SU-DHL-6 (cell line): Measurements from ENCODE around the gene SGK2.
A peak's percentile ranks its signal among the peaks of the same experiment; 100 is the strongest.
"Not testable (repeated sequence)": the region's sequence is repeated elsewhere in the genome, so short reads cannot be mapped to it uniquely, and the experiment has no call there.

ENCODE experiments used
- H2AFZ ChIP-seq: fragments of 200-600 bp; sonication (generic); 2 replicates; pipeline ENCODE4 v1.6.1; 2014; ENCODE audit warnings: low read depth, mild to moderate bottlenecking, moderate library complexity, mixed read lengths, antibody characterized with exemption, low read length; ENCODE audit not compliant: severe bottlenecking
- H3F3A ChIP-seq: fragments of 200-600 bp; shearing (Covaris generic); 2 replicates; pipeline ENCODE4 v1.6.0; 2016; ENCODE audit warnings: antibody characterized with exemption, mild to moderate bottlenecking; ENCODE audit not compliant: insufficient read depth
- H3K27ac ChIP-seq: fragments of 200-600 bp; sonication (generic); 2 replicates; pipeline ENCODE4 v1.5.1; 2016; ENCODE audit warnings: low read depth, mild to moderate bottlenecking, low read length, moderate library complexity, mixed read lengths
- H3K27me3 ChIP-seq: fragments of 200-600 bp; sonication (generic), shearing (Covaris generic); 2 replicates; pipeline ENCODE4 v1.6.0; 2014; ENCODE audit warnings: mild to moderate bottlenecking, low read length
- H3K36me3 ChIP-seq: fragments of 200-600 bp; sonication (generic); 2 replicates; pipeline ENCODE4 v1.6.1; 2014; ENCODE audit warnings: mild to moderate bottlenecking, low read length, mixed read lengths
- H3K4me2 ChIP-seq: fragments of 300-600, 200-600 bp; shearing (Covaris generic), sonication (generic); 2 replicates; pipeline ENCODE4 v1.6.0; 2014; ENCODE audit warnings: low read length, low read depth, mild to moderate bottlenecking; ENCODE audit not compliant: poor library complexity, severe bottlenecking
- H3K4me3 ChIP-seq: fragments of 200-600 bp; sonication (generic); 2 replicates; pipeline ENCODE4 v1.5.1; 2014; ENCODE audit warnings: antibody characterized with exemption, low read length, mild to moderate bottlenecking, mixed read lengths; ENCODE audit not compliant: insufficient read depth, poor library complexity, severe bottlenecking
- H3K79me2 ChIP-seq: fragments of 200-600 bp; sonication (generic); 2 replicates; pipeline ENCODE4 v1.6.1; 2014; ENCODE audit warnings: mild to moderate bottlenecking, low read length, moderate library complexity; ENCODE audit not compliant: insufficient read depth
- H3K9ac ChIP-seq: fragments of 200-600 bp; sonication (generic); 2 replicates; pipeline ENCODE4 v1.7.0; 2014; ENCODE audit warnings: mild to moderate bottlenecking, low read length
- H3K9me2 ChIP-seq: fragments of 200-600 bp; sonication (generic); replicated peaks from 2 replicates; pipeline ENCODE4 v1.6.1; 2014; ENCODE audit warnings: low read length; ENCODE audit not compliant: insufficient read depth
- H3K9me3 ChIP-seq: fragments of 200-600 bp; sonication (generic); 2 replicates; pipeline ENCODE4 v1.6.1; 2014; ENCODE audit warnings: low read length, mixed read lengths; ENCODE audit not compliant: insufficient read depth
- H4K20me1 ChIP-seq: fragments of 200-600 bp; sonication (generic); 2 replicates; pipeline ENCODE4 v1.6.1; 2014; ENCODE audit warnings: low read depth, mild to moderate bottlenecking, antibody characterized with exemption, low read length, moderate library complexity, mixed read lengths
- EZH2phosphoT487 ChIP-seq: fragments of 200-600 bp; sonication (generic), shearing (Covaris generic); conservative IDR thresholded peaks from 2 replicates; pipeline ENCODE4 v1.6.1; 2018; ENCODE audit warnings: mild to moderate bottlenecking, antibody characterized with exemption, low read length, moderate library complexity, mixed read lengths
- TF ChIP-seq, protein P1 (sequence below): fragments of 200-600 bp; sonication (generic); IDR thresholded peaks from one replicate; pipeline ENCODE4 v1.5.1; 2017; ENCODE audit warnings: antibody characterized with exemption, mild to moderate bottlenecking, low read length, moderate library complexity; ENCODE audit not compliant: insufficient read depth, poor library complexity, severe bottlenecking

Gene SGK2

DNA sequence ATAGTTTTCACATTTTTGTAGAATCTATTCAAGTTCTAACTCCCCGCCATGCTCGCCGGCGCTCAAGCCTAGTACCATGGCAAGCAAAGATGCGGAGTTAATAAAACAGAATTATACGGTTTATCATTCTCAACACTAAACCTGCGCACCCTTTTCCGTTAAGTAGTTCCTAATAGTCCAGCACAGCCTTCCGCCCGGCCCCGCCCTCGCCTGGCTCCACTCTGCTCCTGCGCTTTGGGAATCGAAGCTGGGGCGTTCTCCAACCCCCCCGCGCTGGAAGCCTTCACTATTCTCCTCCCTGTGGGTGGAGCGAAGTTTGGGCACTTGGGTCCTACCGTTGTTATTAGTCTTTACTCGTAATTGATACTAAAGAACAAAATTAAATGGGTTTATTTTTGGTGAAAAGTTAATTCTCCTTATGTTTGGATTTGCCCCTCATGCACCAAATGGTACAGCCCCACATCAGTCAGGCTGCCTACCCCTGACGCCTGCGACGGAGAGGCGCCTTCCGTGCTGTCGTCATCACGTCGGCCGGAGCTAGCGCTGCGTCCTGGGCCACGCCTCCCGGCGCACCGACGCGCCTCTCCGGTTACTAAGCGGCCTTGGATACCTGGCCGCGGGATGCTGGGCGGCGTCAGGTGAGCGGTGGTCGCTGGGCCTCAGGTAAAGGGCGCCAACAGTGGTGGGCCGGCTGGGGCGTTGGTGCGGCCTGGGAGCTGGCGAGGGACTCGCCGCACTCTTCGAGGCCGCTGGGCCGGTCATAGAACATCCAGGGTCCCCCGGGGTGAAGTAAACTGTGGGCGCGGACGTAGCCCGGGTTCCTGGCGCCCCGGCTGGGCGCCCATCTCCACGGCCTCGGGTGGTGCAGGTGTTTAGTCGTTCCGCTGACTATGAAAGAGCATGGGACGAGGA is 31.8 kb downstream of the SGK2 start, which contains the start of gene IFT52:
TSS of gene IFT52 (plus strand) at position 546 of the 912 bp plus-strand sequence. CDS start 3,762 bp downstream, outside the sequence.
- Histone ChIP-seq H3K27ac (peak within 1 kb of the TSS; percentile 70), H3K36me3 (no peaks in the 10 kb centered on the region), H2AFZ (peak within 1 kb of the TSS; percentile 98), H3K4me2 (peak within 1 kb of the TSS; percentile 98), H3F3A (no peaks in the 10 kb centered on the region), H3K27me3 (no peaks in the 10 kb centered on the region), H3K9me2 (no peaks in the 10 kb centered on the region), H4K20me1 (no peaks in the 10 kb centered on the region), H3K4me3 (peak within 1 kb of the TSS; percentile 92), H3K9ac (peak within 1 kb of the TSS; percentile 72), H3K9me3 (no peaks in the 10 kb centered on the region), H3K79me2 (peaks cover 9% of the 10 kb centered on the region)
- TF ChIP-seq EZH2phosphoT487 = no peak
- TF ChIP-seq, protein P1, sequence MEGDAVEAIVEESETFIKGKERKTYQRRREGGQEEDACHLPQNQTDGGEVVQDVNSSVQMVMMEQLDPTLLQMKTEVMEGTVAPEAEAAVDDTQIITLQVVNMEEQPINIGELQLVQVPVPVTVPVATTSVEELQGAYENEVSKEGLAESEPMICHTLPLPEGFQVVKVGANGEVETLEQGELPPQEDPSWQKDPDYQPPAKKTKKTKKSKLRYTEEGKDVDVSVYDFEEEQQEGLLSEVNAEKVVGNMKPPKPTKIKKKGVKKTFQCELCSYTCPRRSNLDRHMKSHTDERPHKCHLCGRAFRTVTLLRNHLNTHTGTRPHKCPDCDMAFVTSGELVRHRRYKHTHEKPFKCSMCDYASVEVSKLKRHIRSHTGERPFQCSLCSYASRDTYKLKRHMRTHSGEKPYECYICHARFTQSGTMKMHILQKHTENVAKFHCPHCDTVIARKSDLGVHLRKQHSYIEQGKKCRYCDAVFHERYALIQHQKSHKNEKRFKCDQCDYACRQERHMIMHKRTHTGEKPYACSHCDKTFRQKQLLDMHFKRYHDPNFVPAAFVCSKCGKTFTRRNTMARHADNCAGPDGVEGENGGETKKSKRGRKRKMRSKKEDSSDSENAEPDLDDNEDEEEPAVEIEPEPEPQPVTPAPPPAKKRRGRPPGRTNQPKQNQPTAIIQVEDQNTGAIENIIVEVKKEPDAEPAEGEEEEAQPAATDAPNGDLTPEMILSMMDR = no peak

- H3K4me3 ChIP-seq, H3K9me2 ChIP-seq, H3K27ac ChIP-seq, H3K27me3 ChIP-seq, H3K9ac ChIP-seq, H3K9me3 ChIP-seq, H3F3A ChIP-seq, H3K4me2 ChIP-seq, H3K79me2 ChIP-seq, H3K36me3 ChIP-seq, H4K20me1 ChIP-seq, H2AFZ ChIP-seq: not testable (repeated sequence)
These were observed 43.1 kb downstream of the SGK2 start for GRCh38 chr20:43601960-43602359.

GRCh38 chr20:43603124-43603523 is 44.3 kb downstream of the SGK2 start:
- Histone ChIP-seq H3K27me3 (no peaks in the 10 kb centered on the region), H3F3A (no peaks in the 10 kb centered on the region), H2AFZ (no peak overlapping the region), H3K27ac (no peak overlapping the region), H3K9me2 (no peaks in the 10 kb centered on the region), H4K20me1 (no peaks in the 10 kb centered on the region), H3K36me3 (no peaks in the 10 kb centered on the region; the same call in 1 of the 2 replicates), H3K9ac (no peak overlapping the region), H3K4me3 (no peak overlapping the region), H3K79me2 (no peaks in the 10 kb centered on the region), H3K4me2 (no peak overlapping the region), H3K9me3 (no peaks in the 10 kb centered on the region)
- no peak for TF ChIP-seq EZH2phosphoT487
- TF ChIP-seq, protein P1 = no peak

DNA sequence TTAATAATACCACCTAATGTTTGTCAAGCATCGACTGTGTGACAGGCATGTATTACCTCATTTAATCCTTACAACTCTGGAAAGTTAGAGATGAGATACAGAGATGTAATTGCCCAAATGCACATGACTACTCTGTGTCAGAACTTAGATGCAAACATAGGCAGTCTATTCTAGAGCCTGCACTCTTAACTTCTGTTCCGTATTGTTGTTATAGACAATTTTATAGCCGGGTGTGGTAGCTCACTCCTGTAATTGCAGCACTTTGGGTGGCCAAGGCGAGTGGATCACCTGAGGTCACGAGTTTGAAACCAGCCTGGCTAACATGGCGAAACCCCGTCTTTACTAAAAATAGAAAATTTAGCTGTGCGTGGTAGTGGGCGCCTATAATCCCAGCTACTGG is 46.9 kb downstream of the SGK2 start:
- no peaks in the 10 kb centered on the region for H4K20me1 ChIP-seq
- no peak overlapping the region for H3K27ac ChIP-seq
- no peaks in the 10 kb centered on the region for H3K9me3 ChIP-seq
- no peaks in the 10 kb centered on the region for H3K27me3 ChIP-seq
- no peaks in the 10 kb centered on the region for H3K79me2 ChIP-seq
- TF ChIP-seq, protein P1 = no peak
- no peak for TF ChIP-seq EZH2phosphoT487
- no peaks in the 10 kb centered on the region for H3K9me2 ChIP-seq
- no peak overlapping the region for H3K4me2 ChIP-seq
- H3K36me3 ChIP-seq = no peaks in the 10 kb centered on the region
- no peak overlapping the region for H3K4me3 ChIP-seq
- no peaks in the 10 kb centered on the region for H3F3A ChIP-seq
- H2AFZ ChIP-seq = no peak overlapping the region
- no peak overlapping the region for H3K9ac ChIP-seq

GRCh38 chr20:43607278-43607677 is 48.5 kb downstream of the SGK2 start:
- not testable (repeated sequence) for H3K9ac ChIP-seq

More at GRCh38 chr20:43607278-43607677, 48.5 kb downstream of the SGK2 start:
- H2AFZ ChIP-seq, H3K4me2 ChIP-seq, H3F3A ChIP-seq, H3K79me2 ChIP-seq, H3K9me2 ChIP-seq, H3K4me3 ChIP-seq, H3K9me3 ChIP-seq, H4K20me1 ChIP-seq, H3K36me3 ChIP-seq, H3K27ac ChIP-seq, H3K27me3 ChIP-seq: not testable (repeated sequence)
